Ishikawa (cell line): ENCODE data around the gene APOC4.

ENCODE experiments used
- CEBPB ChIP-seq: IDR thresholded peaks from 2 replicates; pipeline ENCODE4 v1.6.1; 2012
- CREB1 ChIP-seq: IDR thresholded peaks from 2 replicates; pipeline ENCODE4 v1.6.1; 2012; ENCODE audit warnings: low read depth
- EGR1 ChIP-seq: IDR thresholded peaks from 2 replicates; pipeline ENCODE4 v1.6.1; 2012
- EP300 ChIP-seq: IDR thresholded peaks from 2 replicates; pipeline ENCODE4 v1.6.1; 2012; ENCODE audit warnings: borderline replicate concordance
- FOXM1 ChIP-seq: IDR thresholded peaks from 2 replicates; pipeline ENCODE4 v1.6.1; 2012; ENCODE audit warnings: low read depth, borderline replicate concordance
- NFIC ChIP-seq: IDR thresholded peaks from 2 replicates; pipeline ENCODE4 v1.6.1; 2012
- RAD21 ChIP-seq: IDR thresholded peaks from 2 replicates; pipeline ENCODE4 v1.6.1; 2012; ENCODE audit warnings: low read depth
- TAF1 ChIP-seq: IDR thresholded peaks from 2 replicates; pipeline ENCODE4 v1.6.1; 2012; ENCODE audit warnings: low read depth, mild to moderate bottlenecking
- TCF12 ChIP-seq: IDR thresholded peaks from 2 replicates; pipeline ENCODE4 v1.6.1; 2012; ENCODE audit warnings: low read depth
- TEAD4 ChIP-seq: IDR thresholded peaks from 2 replicates; pipeline ENCODE4 v1.6.1; 2012
- YY1 ChIP-seq: IDR thresholded peaks from 2 replicates; pipeline ENCODE4 v1.6.1; 2012; ENCODE audit warnings: low read depth
- ZBTB7A ChIP-seq: IDR thresholded peaks from 2 replicates; pipeline ENCODE4 v1.6.1; 2012; ENCODE audit warnings: low read depth
- TF ChIP-seq, protein P1 (sequence below): IDR thresholded peaks from 2 replicates; pipeline ENCODE4 v1.6.1; 2012; ENCODE audit warnings: low read depth, mild to moderate bottlenecking
- TF ChIP-seq, protein P2 (sequence below): IDR thresholded peaks from 2 replicates; pipeline ENCODE4 v1.6.1; 2012
- TF ChIP-seq, protein P3 (sequence below): IDR thresholded peaks from 2 replicates; pipeline ENCODE4 v1.6.1; 2012

The APOC4 gene

DNA sequence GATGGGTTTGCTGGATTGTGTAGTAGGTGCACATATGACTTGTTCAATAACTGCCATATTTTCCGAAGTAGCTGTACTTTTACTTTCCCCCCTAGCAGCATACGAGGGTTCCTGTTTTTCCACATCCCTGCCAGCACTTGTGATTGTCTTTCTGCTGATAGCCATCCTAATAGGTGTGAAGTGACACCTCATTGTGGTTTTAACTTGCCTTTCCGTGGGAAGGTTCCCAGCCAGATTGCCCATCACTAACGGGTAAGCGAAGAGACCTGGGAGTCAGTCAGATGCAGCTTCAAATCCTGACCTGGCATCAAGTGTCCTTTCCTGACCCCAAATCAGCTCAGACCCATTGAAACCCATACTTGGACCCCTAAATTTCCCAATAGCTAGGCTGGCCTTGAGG, 17.7 kb downstream of the APOC4 start:
- TF ChIP-seq, protein P1, sequence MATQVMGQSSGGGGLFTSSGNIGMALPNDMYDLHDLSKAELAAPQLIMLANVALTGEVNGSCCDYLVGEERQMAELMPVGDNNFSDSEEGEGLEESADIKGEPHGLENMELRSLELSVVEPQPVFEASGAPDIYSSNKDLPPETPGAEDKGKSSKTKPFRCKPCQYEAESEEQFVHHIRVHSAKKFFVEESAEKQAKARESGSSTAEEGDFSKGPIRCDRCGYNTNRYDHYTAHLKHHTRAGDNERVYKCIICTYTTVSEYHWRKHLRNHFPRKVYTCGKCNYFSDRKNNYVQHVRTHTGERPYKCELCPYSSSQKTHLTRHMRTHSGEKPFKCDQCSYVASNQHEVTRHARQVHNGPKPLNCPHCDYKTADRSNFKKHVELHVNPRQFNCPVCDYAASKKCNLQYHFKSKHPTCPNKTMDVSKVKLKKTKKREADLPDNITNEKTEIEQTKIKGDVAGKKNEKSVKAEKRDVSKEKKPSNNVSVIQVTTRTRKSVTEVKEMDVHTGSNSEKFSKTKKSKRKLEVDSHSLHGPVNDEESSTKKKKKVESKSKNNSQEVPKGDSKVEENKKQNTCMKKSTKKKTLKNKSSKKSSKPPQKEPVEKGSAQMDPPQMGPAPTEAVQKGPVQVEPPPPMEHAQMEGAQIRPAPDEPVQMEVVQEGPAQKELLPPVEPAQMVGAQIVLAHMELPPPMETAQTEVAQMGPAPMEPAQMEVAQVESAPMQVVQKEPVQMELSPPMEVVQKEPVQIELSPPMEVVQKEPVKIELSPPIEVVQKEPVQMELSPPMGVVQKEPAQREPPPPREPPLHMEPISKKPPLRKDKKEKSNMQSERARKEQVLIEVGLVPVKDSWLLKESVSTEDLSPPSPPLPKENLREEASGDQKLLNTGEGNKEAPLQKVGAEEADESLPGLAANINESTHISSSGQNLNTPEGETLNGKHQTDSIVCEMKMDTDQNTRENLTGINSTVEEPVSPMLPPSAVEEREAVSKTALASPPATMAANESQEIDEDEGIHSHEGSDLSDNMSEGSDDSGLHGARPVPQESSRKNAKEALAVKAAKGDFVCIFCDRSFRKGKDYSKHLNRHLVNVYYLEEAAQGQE, result no peak
- TF ChIP-seq TCF12 (no peak), CREB1 (no peak), ZBTB7A (no peak)
- TF ChIP-seq, protein P2, sequence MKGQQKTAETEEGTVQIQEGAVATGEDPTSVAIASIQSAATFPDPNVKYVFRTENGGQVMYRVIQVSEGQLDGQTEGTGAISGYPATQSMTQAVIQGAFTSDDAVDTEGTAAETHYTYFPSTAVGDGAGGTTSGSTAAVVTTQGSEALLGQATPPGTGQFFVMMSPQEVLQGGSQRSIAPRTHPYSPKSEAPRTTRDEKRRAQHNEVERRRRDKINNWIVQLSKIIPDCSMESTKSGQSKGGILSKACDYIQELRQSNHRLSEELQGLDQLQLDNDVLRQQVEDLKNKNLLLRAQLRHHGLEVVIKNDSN, result no peak

DNA sequence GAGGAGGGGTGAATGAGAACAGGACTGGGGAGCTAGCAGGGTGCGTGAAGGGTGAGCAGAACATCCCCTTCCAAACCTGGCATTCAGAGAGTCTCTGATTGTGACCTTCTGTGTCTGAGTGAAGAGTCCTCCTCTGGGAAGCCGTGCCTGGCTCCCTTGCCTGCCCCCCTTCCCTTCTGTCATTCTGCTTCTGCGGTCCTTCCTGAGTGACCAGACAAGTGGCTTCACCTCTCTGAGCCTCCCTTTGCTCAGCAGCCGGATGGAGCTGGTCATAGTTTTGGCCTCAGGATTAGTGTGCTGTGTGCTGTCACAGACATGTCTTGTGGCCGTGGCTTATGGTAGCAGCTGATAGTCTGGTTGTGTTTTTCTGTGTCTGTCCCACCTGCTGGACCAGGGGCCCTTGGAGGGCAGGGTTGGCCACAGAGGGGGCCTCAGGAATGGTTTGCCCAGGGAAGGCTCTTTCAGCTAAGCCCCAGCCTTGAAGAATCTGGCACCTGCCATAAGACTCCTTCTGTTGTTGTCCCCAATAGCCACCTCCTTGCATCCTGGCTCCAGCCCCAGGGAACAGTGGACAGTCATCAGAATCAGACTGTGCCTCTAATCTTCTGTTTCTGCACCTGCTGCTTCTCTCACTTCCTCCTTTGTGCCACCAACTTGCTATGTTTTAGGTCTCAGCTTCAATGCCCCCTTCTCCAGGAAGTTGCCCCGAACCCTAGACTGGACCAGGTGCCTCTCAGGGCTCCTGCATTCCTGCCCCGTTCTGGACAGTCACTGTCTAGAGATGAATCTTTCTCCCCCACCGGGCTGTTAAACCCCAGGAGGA, 19.1 kb downstream of the APOC4 start:
- no peak for TF ChIP-seq TAF1
- no peak for TF ChIP-seq ZBTB7A
- no peak for TF ChIP-seq TCF12
- TF ChIP-seq EP300, result no peak
- no peak for TF ChIP-seq EGR1
- no peak for TF ChIP-seq TEAD4
- TF ChIP-seq, protein P2, result no peak

DNA sequence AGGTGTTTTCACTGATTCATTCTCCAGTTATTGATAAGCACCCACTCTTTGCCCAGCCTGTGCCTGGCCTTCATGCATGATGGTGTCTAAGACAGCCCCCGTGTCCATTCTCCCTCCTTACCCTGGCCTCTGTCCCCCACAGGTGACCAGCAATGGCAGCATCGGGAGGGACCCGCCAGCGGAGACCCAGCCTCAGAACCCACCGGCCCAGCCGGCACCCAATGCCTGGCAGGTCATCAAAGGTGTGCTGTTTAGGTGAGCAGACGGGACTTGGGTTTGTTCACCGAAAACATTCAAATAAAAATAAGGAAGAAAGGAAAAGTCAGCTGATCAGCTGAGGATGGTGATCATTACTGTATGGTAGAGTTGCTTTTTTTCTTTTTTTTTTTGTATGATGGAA, 19.8 kb downstream of the APOC4 start:
- TF ChIP-seq, protein P1, result no peak
- no peak for TF ChIP-seq CREB1
- no peak for TF ChIP-seq EP300
- no peak for TF ChIP-seq RAD21
- TF ChIP-seq TAF1, result no peak
- no peak for TF ChIP-seq TEAD4
- no peak for TF ChIP-seq YY1
- no peak for TF ChIP-seq EGR1
- TF ChIP-seq, protein P3, sequence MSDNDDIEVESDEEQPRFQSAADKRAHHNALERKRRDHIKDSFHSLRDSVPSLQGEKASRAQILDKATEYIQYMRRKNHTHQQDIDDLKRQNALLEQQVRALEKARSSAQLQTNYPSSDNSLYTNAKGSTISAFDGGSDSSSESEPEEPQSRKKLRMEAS, result no peak
- TF ChIP-seq FOXM1, result no peak
- TF ChIP-seq, protein P2, result no peak
- no peak for TF ChIP-seq TCF12
- no peak for TF ChIP-seq ZBTB7A
- no peak for TF ChIP-seq NFIC
- no peak for TF ChIP-seq CEBPB

DNA sequence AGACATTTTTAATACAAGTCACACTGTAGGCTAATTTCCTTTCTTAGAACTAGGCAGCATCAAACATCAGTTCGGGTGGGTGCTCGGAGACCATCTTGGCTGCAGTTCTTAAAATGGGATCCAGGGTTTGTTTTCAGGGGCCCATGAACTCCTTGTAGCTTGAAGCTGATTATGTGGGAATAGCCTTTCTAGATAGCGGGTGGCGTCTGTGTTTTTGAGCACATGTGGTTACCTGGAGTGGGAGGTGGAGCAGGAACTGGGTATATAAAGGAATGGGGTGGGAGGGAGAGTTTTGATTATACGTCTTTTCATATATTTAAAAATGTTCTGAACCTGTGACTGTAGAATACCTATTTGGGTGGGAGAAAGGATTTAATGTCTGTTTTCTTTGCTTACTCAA, 26.1 kb downstream of the APOC4 start:
- TF ChIP-seq TAF1, result no peak
- TF ChIP-seq, protein P2, result no peak
- no peak for TF ChIP-seq CEBPB
- no peak for TF ChIP-seq YY1
- no peak for TF ChIP-seq RAD21
- no peak for TF ChIP-seq NFIC
- no peak for TF ChIP-seq EGR1

DNA sequence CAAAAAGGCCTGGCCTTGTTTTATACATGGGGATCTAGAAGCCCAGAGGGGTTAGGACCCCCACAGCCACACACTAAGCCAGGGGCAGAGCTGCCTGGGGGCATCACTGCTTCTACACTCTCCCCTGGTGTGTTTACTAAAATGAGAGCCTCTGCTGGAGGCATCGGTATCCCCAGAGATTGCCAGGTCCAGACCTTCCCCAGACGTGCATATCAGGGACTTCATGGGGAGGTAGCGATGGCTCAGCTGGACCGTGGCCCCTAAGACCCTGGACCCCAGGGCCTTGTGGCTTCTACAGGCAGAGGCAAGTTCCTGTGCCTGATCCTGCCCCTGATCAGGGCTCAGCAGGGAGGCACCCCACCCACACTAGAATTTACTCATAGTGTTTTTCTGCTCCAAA, 26.6 kb downstream of the APOC4 start:
- TF ChIP-seq TCF12 (no peak), YY1 (no peak), RAD21 (no peak), TEAD4 (no peak), EP300 (no peak), FOXM1 (no peak), NFIC (no peak), TAF1 (no peak), ZBTB7A (no peak), EGR1 (no peak), CREB1 (no peak)
- TF ChIP-seq, protein P2, result no peak
- TF ChIP-seq, protein P1, result no peak
- TF ChIP-seq, protein P3, result no peak
